Suprapubic skin (tissue), 4 donors: ENCODE measurements around the gene TEAD1. TPM values are rescaled to one million over a fixed set of nuclear protein-coding genes. Genes with fewer than 3 reads are reported as not detected.

Experiments
- DNase-seq, 2 donors: peaks; one replicate each; pipeline ENCODE4 v3.0.0-alpha.2; 2019; ENCODE audit warnings: low spot score in 2 of 2
- H3K27ac ChIP-seq: fragments of 200-600 bp; sonication (generic); one replicate; pipeline ENCODE4 v1.5.1; 2019
- H3K27me3 ChIP-seq: fragments of 200-600 bp; sonication (generic); one replicate; pipeline ENCODE4 v1.5.1; 2019
- H3K36me3 ChIP-seq: fragments of 200-600 bp; sonication (generic); one replicate; pipeline ENCODE4 v1.5.1; 2019
- H3K4me1 ChIP-seq: fragments of 200-600 bp; sonication (generic); one replicate; pipeline ENCODE4 v1.5.1; 2019
- H3K4me3 ChIP-seq: fragments of 200-600 bp; sonication (generic); one replicate; pipeline ENCODE4 v1.5.1; 2019; ENCODE audit warnings: mild to moderate bottlenecking
- H3K9me3 ChIP-seq: fragments of 200-600 bp; sonication (generic); one replicate; pipeline ENCODE4 v1.5.1; 2019
- CTCF ChIP-seq, 2 donors: fragments of 200-600 bp in 1 of 2; fragments of 450-650 bp in 1 of 2; sonication (generic) in 1 of 2; IDR thresholded peaks; one replicate each; pipeline ENCODE4 v1.5.1; 2016 to 2019; ENCODE audit warnings: antibody characterized with exemption in 2 of 2, mild to moderate bottlenecking in 1 of 2, moderate library complexity in 1 of 2
- EP300 ChIP-seq: sonication (generic); formaldehyde crosslinking; IDR thresholded peaks from one replicate; pipeline ENCODE4 v1.6.1; 2017; ENCODE audit warnings: antibody characterized with exemption
- POLR2A ChIP-seq, 2 donors: fragments of 450-650 bp; IDR thresholded peaks; one replicate each; pipeline ENCODE4 v1.6.1; 2017; ENCODE audit warnings: antibody characterized with exemption in 2 of 2, mild to moderate bottlenecking in 2 of 2, moderate library complexity in 2 of 2
- POLR2AphosphoS5 ChIP-seq, 3 donors: sonication (generic); formaldehyde crosslinking; IDR thresholded peaks; one replicate each; pipeline ENCODE4 v1.6.1; 2017; ENCODE audit warnings: antibody characterized with exemption in 3 of 3
- WGBS: methylation state at CpG from one replicate; pipeline ENCODE4 v1.1.5; 2018; 5-methylcytosine and 5-hydroxymethylcytosine counted together
- total RNA-seq, 4 donors: library from RNA; depleted of rRNA; stranded (reverse); fragments of >200 nt; gene quantifications; one replicate each; pipeline ENCODE4 v1.1.0, GENCODE V29; 2016

Gene TEAD1
- total RNA-seq, 4 donors from 2014 or later: 60.3 to 84.8 (median 72.4) TPM

- Histone ChIP-seq H3K9me3 (no peaks in the 10 kb centered on the region), H3K4me1 (peaks cover 47% of the 10 kb centered on the region), H3K27me3 (no peaks in the 10 kb centered on the region), H3K36me3 (no peaks in the 10 kb centered on the region), H3K27ac (no peak overlapping the region), H3K4me3 (no peak overlapping the region)
- 77% methylated on average over 3 of the region's 3 CpGs for WGBS
- no peak for DNase-seq
- TF ChIP-seq CTCF (IDR thresholded peaks at IDR 0.05): no peak
- no peak for TF ChIP-seq POLR2AphosphoS5 (IDR thresholded peaks at IDR 0.05)
Measured at GRCh38 chr11:12678092-12678491, 3.9 kb downstream of the TEAD1 start.

- no peak overlapping the region for H3K27ac ChIP-seq
- no peaks in the 10 kb centered on the region for H3K27me3 ChIP-seq
- no peak overlapping the region for H3K4me3 ChIP-seq
- no peak for DNase-seq
- TF ChIP-seq POLR2A (IDR thresholded peaks at IDR 0.05) (no peak), POLR2AphosphoS5 (IDR thresholded peaks at IDR 0.05) (no peak), EP300 (no peak), CTCF (IDR thresholded peaks at IDR 0.05) (no peak)
- no peaks in the 10 kb centered on the region for H3K9me3 ChIP-seq
- H3K36me3 ChIP-seq: no peaks in the 10 kb centered on the region
- H3K4me1 ChIP-seq: peaks cover 43% of the 10 kb centered on the region
- 61% methylated on average over 5 of the region's 5 CpGs for WGBS
Measured at GRCh38 chr11:12678991-12679390, 4.8 kb downstream of the TEAD1 start.

- Histone ChIP-seq H3K36me3 (no peaks in the 10 kb centered on the region), H3K4me1 (peaks cover 46% of the 10 kb centered on the region), H3K27me3 (no peaks in the 10 kb centered on the region), H3K4me3 (no peak overlapping the region), H3K9me3 (no peaks in the 10 kb centered on the region), H3K27ac (peak overlapping the region; percentile 60)
- DNase-seq: no peak
- TF ChIP-seq CTCF (IDR thresholded peaks at IDR 0.05): no peak
Measured at GRCh38 chr11:12679471-12679870, 5.2 kb downstream of the TEAD1 start.

GRCh38 chr11:12680246-12680939, 6.2 kb downstream of the TEAD1 start:
- H3K27ac ChIP-seq: peak overlapping the region; percentile 60
- H3K27me3 ChIP-seq: no peaks in the 10 kb centered on the region
- DNase-seq: peak; percentile 91 to 94
- peaks cover 54% of the 10 kb centered on the region for H3K4me1 ChIP-seq
- no peak for TF ChIP-seq EP300
- TF ChIP-seq POLR2AphosphoS5 (IDR thresholded peaks at IDR 0.05): peak in 1 of 3 donors; percentile 39
- 27% methylated on average over 21 of the region's 21 CpGs for WGBS
- no peaks in the 10 kb centered on the region for H3K9me3 ChIP-seq
- no peaks in the 10 kb centered on the region for H3K36me3 ChIP-seq
- H3K4me3 ChIP-seq: peak overlapping the region; percentile 12

GRCh38 chr11:12680940-12681258, 6.7 kb downstream of the TEAD1 start:
- peaks cover 59% of the 10 kb centered on the region for H3K4me1 ChIP-seq
- H3K27me3 ChIP-seq: no peaks in the 10 kb centered on the region
- no peaks in the 10 kb centered on the region for H3K9me3 ChIP-seq
- no peak for DNase-seq
- 59% methylated on average over 2 of the region's 2 CpGs for WGBS
- no peaks in the 10 kb centered on the region for H3K36me3 ChIP-seq
- no peak overlapping the region for H3K4me3 ChIP-seq
- H3K27ac ChIP-seq: peak overlapping the region; percentile 60
- TF ChIP-seq POLR2A (IDR thresholded peaks at IDR 0.05) (no peak), POLR2AphosphoS5 (IDR thresholded peaks at IDR 0.05) (no peak), EP300 (no peak), CTCF (IDR thresholded peaks at IDR 0.05) (no peak)

GRCh38 chr11:12681466-12681865, 7.2 kb downstream of the TEAD1 start:
- H3K36me3 ChIP-seq: no peaks in the 10 kb centered on the region
- no peak for TF ChIP-seq CTCF (IDR thresholded peaks at IDR 0.05)
- no peak for TF ChIP-seq EP300
- TF ChIP-seq POLR2AphosphoS5 (IDR thresholded peaks at IDR 0.05): no peak
- no peak for TF ChIP-seq POLR2A (IDR thresholded peaks at IDR 0.05)
- DNase-seq: no peak
- no peaks in the 10 kb centered on the region for H3K27me3 ChIP-seq
- H3K4me1 ChIP-seq: peaks cover 55% of the 10 kb centered on the region
- no peak overlapping the region for H3K4me3 ChIP-seq
- H3K27ac ChIP-seq: no peak overlapping the region
- WGBS: 96% methylated on average over 4 of the region's 4 CpGs
- H3K9me3 ChIP-seq: no peaks in the 10 kb centered on the region
